ENCODE data around the gene PDSS2. TPM values are rescaled to one million over a fixed set of nuclear protein-coding genes. Genes with fewer than 3 reads are reported as not detected.
A peak's percentile ranks its signal among the peaks of the same experiment; 100 is the strongest.

Gene PDSS2
- polyA plus RNA-seq, 1 experiment, result 11.6 TPM

GRCh38 chr6:107466062-107466461 is 6.7 kb upstream of the PDSS2 start:
- H3K27me3 ChIP-seq (ENCODE audit: control insufficient read depth, insufficient read depth, low read length), result no peaks in the 10 kb centered on the region
- DNase-seq (ENCODE audit: low read depth), result no peak
- TF ChIP-seq CTCF (IDR thresholded peaks at IDR 0.05; ENCODE audit: insufficient read depth, low read depth, low read length), result no peak
- CTCF ChIA-PET, result no interaction called here
- no peaks in the 10 kb centered on the region for H3K36me3 ChIP-seq (ENCODE audit: control insufficient read depth, insufficient read depth, low read length)
- POLR2A ChIA-PET, result no interaction called here
- no peak overlapping the region for H3K4me3 ChIP-seq (ENCODE audit: low read depth, low read length)

DNA sequence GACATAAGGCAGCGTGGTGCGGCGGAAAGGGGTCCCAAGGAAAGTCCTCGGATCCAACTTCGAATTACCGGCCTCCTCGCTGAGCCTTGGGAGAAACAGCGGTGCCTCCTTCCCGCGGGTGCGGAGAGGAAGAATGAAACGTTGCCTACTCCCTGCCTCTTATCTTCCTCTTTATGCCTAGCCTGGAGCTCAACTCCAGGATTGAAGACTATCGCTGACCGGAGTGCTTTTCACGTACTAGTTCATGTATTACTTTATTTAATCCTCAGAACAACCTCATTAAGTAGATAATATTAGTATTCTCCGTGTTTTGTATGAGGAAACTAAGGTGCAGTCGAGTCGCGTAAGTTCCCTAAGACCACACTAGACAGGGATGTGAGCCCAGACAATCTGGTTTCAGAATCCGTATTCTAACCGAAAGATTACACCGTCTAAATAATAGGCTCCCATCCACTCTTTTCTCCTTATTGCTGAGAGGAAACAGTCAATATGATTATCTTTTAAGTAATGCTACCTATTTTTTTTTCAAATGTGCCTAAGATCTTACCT is 793 bp upstream of the PDSS2 start:
- no peak for DNase-seq (ENCODE audit: low read depth)
- Histone ChIP-seq H3K4me3 (ENCODE audit: low read depth, low read length) (peak overlapping the region; percentile 56), H3K36me3 (ENCODE audit: control insufficient read depth, insufficient read depth, low read length) (no peaks in the 10 kb centered on the region), H3K27me3 (ENCODE audit: control insufficient read depth, insufficient read depth, low read length) (no peaks in the 10 kb centered on the region)
- ChIA-PET POLR2A (no interaction called here), CTCF (interaction anchor here (0.6 to 2.4 kb wide), 8 partner anchors 8 to 331 kb away, joined by 3 to 11 read pairs (median 4); no protein-coding TSS in a partner anchor)
- TF ChIP-seq CTCF (IDR thresholded peaks at IDR 0.05; ENCODE audit: insufficient read depth, low read depth, low read length), result no peak

DNA sequence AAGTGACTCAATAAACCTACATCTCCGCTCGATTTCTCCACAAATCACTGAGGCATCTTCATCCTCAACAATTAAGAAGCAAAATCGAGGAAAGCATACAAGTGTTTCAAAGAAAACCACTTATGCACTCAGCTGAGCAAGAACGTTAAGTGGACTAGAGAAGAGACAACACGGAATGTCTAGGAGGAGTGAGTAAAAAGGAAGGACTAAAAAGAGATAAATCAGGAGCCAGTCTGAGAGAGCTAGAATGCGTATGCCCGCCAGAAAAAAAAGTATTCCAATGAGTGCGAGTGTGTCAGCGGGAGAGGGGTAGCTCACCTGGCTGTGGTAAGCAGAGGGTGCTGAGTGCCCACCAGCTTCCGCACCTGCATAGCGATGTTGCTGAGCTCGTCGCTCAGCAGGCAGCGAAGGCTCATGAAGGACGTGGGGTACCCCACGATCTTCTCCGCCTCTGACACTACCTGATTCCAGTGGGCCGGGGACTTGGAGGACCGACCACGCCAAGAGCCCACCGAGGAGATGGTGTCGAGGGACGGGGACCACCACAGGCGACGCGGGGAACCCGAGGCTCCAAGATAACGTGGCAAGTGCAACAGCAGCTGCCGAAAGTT is 587 bp downstream of the PDSS2 start:
- no peak for DNase-seq (ENCODE audit: low read depth)
- Histone ChIP-seq H3K36me3 (ENCODE audit: control insufficient read depth, insufficient read depth, low read length) (no peaks in the 10 kb centered on the region), H3K4me3 (ENCODE audit: low read depth, low read length) (peak overlapping the region; percentile 56), H3K27me3 (ENCODE audit: control insufficient read depth, insufficient read depth, low read length) (no peaks in the 10 kb centered on the region)
- ChIA-PET CTCF (interaction anchor here (0.6 to 2.4 kb wide), 9 partner anchors 8 to 329 kb away, joined by 3 to 11 read pairs (median 4); no protein-coding TSS in a partner anchor), POLR2A (interaction anchor here (0.6 kb wide), 1 partner anchor 14 kb away, joined by 3 read pairs; no protein-coding TSS in a partner anchor)
- no peak for TF ChIP-seq CTCF (IDR thresholded peaks at IDR 0.05; ENCODE audit: insufficient read depth, low read depth, low read length)

GRCh38 chr6:107448776-107449175 is 10.6 kb downstream of the PDSS2 start:
- TF ChIP-seq CTCF (IDR thresholded peaks at IDR 0.05; ENCODE audit: insufficient read depth, low read depth, low read length), result no peak
- POLR2A ChIA-PET, result no interaction called here
- no peak overlapping the region for H3K4me3 ChIP-seq (ENCODE audit: low read depth, low read length)
- CTCF ChIA-PET, result no interaction called here
- DNase-seq (ENCODE audit: low read depth), result no peak
- no peaks in the 10 kb centered on the region for H3K36me3 ChIP-seq (ENCODE audit: control insufficient read depth, insufficient read depth, low read length)
- H3K27me3 ChIP-seq (ENCODE audit: control insufficient read depth, insufficient read depth, low read length), result no peaks in the 10 kb centered on the region

- H3K36me3 ChIP-seq (ENCODE audit: control insufficient read depth, insufficient read depth, low read length), result no peaks in the 10 kb centered on the region
- ChIA-PET POLR2A (no interaction called here), CTCF (no interaction called here)
- no peaks in the 10 kb centered on the region for H3K27me3 ChIP-seq (ENCODE audit: control insufficient read depth, insufficient read depth, low read length)
- no peak for TF ChIP-seq CTCF (IDR thresholded peaks at IDR 0.05; ENCODE audit: insufficient read depth, low read depth, low read length)
- no peak for DNase-seq (ENCODE audit: low read depth)
- no peak overlapping the region for H3K4me3 ChIP-seq (ENCODE audit: low read depth, low read length)
Observed at GRCh38 chr6:107447663-107448216, 11.6 kb downstream of the PDSS2 start.

Data from BJ (cell line).